PFSK-1 (cell line): ENCODE results near the gene DLL1.

ENCODE experiments used
- SIN3A ChIP-seq: IDR thresholded peaks from 2 replicates; pipeline ENCODE4 v1.6.1; 2012; ENCODE audit warnings: mild to moderate bottlenecking, low read length, moderate library complexity, borderline replicate concordance; ENCODE audit not compliant: insufficient read depth
- TAF1 ChIP-seq: IDR thresholded peaks from 2 replicates; pipeline ENCODE4 v1.6.1; 2012; ENCODE audit warnings: low read length, control low read depth, borderline replicate concordance; ENCODE audit not compliant: insufficient read depth

- TF ChIP-seq SIN3A, result no peak
- no peak for TF ChIP-seq TAF1
Observed at GRCh38 chr6:170237999-170238740, 52.7 kb downstream of the DLL1 start.
